Measurements from ENCODE around the gene C5orf58.

The C5orf58 gene, protein sequence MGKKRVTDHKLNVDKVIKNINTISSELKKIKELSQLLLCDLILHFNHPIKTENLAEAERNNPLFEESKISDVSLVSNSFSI

DNA sequence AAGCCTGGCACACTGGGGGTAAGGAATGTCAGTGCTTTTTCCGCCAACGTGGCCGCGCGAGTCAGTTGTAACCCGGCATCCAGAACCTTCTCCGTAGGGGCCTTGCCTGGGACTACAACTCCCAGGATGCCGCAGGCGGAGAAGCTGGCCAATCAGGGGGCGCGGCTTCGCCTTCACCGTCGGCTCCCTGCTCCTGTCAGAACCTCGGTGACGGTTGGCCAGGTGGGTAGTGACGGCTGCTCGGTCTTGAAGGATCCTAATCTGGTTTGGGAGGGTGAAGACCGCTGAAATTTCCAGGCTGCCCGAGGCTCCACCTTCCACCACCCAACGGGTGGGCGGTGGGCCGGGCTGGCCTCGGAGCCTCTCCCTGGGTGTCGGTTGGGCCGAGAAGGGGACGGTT lies at the start of gene C5orf58:
C5orf58 (plus strand) TSS at position 200 of the 400 bp plus-strand sequence. CDS start 1,992 bp downstream, outside the sequence.
- DNase-seq, result no peak

DNA sequence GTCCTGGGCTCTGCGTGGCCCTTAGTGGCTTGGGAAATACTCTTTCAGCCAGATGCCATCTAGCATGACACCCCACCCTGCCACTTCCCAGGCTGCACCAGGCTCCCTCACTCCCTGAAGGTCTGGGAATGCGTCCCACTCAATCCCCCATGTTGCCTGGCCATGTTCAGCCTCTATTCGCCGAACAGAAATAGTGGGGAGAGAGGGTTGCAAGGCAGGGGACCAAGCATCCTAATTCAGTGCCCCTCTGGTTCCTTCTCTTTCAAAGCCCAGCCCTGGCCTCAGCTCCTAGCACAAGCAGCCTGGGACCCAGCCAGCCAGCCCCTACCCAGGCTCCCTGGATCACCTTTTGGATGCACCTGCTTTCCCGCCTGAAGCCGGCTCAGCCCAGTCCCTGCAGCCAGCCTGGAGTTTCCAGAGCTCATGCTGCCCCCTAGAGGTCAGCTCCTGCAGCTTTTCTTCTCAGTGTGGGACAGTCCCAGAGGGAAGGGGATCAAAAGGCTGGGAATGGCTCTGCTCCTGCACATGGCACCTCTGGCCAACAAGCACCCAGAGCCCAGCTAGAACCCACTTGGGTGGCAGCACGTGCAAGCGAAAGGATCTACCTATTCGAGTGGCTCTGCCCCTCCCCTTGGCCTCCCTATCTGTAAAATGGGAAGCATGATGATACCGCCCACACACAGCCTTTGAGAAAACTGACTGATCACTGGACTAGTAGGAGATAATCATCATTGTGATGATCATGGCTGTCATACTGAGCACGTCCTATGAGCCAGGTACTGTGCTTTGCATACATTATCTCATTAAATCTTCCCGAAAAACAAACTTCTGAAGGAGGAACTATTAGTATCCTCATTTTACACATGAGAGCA lies 48.7 kb upstream of the C5orf58 start:
- DNase-seq, result peak; percentile 67 to 73

DNA sequence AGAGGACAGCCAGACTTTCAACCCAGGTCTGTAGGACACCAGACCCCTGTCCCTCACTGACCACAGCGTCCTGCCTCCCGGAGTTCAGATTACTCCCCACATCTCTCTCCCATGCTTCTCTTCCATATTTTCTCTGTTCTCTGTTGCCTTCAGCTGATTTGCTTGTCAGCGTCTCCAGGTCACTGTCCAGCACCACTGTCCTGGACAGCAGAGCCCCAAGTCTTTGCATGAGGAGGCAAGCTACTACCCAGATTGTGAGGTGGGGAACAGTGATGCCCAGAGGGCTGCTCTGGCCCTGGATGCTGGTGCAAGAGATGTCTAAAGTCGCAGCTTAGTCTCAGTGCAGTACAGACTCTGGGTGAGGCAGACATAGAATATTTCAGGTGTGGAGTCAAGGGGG lies 48.0 kb upstream of the C5orf58 start:
- DNase-seq, result no peak

DNA sequence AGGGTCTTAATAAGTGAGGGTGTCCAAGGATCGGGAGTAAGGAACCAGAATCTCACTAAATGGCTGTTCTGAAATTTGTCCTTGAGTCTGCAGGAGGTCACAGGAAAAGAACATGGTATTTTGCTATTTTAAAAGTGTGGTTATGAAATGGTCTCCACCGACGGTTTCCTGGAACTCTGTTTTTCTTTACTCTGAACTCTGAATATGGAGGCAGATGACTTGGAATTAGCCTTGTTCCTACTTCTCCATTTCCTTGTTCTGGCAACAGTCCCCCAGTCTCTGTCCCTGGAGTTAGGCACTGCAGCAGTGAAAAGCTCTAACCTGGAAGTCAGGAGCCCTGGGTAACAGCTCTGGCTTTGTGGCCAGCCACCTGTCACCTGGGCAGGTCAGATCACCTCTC lies 46.6 kb upstream of the C5orf58 start:
- no peak for DNase-seq

DNA sequence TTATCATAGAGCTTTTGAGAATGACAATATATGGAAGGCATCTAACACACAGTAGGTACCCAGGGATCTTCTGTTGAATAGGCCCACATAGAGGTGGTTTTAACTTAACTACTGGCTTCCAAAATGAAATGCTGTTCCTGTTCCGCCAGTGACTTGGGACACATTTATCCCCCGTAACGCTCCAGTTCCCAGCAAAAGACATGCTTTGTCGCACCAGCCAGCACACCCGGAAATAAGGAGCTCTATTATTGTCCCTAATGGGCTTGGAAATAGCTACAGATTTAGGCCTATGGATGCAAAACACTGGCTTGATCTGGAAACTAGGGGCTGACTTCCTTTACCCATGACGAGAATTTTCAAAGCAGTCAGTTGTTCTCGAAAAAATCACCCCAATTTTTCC lies 45.9 kb upstream of the C5orf58 start:
- no peak for DNase-seq

DNA sequence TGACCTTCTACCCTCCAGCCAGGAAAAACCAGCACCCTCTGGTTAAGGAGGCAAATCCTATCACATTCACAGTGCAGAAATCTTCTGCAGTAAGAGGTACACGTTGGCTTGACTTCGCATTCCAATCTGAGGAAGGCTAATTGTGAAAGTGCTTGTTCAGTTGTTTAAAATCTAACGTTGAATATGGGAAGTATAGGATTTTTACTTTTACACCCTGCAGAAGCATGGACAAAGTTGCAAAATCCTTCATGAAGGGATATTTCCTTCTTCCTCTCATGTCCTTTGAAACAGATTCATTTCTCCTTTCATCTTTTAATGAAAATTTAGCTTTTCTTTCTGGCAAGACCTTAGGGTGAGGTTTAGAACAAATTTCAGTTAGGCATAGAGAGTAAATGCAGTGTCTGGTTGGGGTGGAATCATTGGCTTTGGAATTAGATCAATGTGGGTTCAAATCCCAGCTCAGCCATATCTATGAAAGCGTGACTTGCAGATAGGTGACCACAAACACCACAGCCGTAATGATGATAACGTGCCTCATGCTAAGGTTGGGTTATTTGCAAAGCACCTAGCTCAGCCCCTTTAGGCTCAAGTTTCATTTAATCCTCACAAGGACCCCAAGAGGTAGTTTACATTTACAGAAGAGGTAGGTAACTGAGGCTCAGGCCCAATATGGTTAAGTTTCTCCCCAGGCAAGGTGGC lies 42.2 kb upstream of the C5orf58 start:
- DNase-seq, result no peak

DNA sequence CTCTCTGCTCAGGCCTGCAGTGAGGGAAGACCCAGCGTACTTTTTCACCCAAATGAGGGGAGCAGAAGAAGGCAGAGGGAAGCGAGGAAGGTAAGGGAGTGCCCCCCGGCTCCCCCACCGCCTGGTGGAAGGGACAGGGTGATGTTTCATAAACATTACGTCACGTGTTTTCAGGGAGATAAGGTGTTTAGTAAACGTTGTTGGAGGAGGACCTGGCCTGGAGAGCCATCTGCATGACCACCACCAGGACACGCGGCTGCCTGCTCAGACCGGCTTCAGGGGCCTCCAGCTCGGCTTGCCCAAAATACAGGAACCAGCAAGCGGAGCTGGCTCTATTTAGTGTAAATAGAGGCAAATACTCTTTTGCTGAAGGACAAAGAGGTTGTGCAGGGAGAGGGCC lies 40.0 kb upstream of the C5orf58 start:
- no peak for DNase-seq

DNA sequence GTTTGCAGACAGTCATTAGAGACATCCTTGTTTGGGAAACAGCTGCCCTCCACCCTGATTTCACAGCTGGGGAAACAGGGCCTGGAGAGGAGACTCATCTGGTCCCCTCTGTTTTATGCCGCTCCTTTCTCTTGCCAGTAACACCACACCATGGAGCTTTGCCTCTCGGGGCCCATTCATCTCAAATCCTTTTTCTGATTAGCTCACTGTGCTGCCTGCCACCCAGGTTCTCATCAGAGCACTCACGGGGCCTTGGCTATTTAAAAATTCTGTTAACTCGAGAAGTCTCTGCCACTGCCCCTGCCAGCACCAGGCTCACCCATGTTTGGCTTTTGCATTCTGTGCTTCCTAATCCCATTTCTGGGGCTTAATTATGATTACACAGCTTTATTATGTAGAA lies 36.8 kb upstream of the C5orf58 start:
- DNase-seq, result no peak

DNA sequence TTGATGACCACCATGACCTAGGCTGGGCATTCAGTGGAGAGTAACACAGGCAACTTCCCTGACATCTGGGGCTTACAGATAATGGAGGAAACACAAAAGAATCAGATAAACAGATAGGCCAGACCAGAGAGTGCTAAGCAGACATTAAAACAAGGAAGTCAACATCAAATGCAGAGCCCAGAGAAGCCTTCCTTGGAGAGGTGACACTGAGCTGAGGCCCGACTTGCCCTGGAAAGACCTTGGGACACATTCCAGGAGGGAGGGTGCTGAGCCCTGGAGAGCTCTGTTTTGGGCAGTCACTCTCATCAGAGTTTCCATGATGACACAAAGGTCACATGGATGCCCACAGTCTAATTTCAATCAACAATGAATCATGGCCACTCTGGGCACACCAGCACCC lies 31.9 kb upstream of the C5orf58 start:
- DNase-seq, result no peak

DNA sequence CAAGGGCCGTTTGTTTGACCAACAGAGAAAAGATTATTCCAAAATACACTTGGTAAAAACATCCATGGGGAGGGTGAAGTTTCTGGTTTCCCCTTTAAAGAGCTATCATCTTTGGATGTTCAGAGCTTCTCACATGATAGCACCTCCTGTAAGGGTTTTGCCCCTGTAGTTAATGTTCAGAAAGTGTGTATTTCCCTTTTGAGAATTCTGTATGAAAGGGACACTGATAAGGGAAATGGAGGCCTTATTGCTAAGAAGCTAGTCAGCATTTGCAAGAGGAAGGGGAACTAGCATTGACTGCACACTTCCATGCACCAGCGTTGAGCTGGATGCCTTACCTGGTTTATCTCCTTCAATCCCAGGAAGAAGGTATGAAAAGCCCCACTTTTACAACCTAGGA lies 31.5 kb upstream of the C5orf58 start:
- no peak for DNase-seq

DNA sequence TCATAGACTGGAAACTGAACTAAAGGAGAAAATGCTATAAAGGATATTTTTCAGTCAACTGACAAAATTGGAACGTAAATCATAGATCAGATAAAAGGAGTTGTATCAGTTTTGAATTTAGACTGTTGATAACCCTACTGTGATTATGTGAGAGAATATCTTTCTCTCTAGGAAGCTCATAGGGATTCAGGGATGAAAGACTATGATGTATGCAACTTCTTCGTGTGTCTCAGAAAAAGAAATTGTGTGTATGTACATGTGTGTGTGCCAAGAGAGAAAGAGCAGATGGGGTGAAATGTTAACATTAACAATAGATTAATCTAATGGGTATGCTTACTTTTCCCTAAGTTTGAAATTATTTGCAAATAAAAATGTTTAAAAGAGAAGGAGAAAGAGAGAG lies 30.7 kb upstream of the C5orf58 start:
- DNase-seq, result no peak

DNA sequence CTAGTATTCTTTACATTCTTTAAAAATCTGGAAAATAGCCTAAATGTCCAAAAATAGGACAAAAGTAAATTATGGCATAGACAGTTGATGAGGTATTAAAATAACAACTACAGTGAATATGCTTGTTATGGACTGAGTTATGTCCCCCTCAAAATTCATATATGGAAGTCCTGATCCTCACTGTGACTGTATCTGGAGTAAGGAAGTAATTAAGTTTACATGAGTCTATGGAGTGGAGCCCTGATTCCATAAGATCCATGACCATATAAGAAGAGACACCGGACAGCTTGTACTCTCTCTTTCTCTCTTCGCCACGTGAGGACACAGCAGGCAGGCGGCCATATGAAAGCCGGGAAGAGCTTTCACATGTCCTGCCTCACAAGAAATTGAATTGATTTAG lies 28.6 kb upstream of the C5orf58 start:
- no peak for DNase-seq

DNA sequence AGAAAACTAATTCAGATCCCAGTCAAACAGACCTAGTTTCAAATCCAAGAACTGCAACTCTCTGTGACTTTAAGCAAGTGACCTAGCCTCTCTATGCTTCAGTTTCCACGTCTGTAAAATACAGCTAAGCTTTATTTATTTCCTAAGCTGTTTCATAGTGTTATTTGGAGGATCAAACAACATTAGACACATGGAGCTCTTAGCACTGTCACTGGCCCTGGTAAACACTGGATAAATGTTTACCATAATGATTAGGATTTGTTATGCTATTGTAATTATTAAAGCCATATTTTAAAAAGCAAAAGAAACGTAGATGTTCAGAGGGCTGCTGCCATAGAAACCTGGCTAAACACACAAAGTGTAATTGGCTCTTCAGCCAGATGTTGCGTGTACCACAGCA lies 26.6 kb upstream of the C5orf58 start:
- DNase-seq, result no peak

DNA sequence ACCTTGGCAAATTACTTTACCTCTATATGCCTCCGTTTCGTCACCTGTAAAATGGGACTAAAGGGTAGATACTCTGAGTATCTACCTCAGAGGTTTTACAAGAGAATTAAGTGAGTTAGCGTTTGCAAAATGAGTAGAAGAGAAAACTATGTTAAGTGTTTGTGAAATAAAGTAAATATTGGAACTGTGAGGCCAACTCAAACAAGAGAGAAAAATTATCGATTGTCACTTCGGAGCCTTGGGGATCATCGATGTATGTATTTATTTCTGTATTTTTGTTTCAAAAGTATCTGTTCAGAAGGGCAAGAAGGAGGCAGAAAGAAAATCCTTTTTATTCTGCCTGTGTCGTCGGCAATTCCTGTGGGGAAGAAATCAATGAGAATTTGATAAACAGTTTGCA lies 25.8 kb upstream of the C5orf58 start:
- DNase-seq, result no peak

DNA sequence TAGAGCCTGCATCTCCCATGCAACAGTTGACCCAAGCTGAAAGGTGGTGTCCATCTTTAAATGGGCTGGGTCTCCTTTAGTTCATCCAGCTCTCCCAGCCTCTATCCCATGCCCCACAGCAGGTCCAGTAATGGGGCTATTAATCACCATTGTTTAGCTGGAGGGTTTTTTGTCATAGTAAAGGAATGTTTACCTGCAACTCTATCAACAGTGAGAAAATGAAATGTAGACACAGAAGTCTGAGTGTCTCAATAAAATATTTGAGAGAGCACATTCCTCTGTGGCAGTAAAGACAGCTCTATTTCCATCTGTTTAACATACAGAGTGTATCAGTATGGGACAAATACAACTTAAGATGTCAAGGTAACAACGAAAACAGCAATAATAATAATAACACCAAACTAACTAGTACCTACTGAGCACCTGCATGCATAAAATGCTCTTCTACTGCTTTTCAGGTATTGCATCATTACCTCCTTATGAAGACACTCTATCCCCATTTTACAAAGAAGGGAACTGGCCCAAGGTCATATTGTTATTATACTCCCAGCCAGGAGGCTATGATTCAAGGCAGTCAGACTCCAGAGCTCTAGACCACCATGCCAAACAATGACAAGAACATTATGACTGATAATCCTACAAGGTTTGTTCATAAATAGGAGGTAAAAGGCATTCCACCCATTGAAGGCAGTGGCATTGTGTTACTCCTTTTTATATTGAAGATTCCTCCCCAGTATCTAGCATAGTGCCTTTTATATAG lies 21.0 kb upstream of the C5orf58 start:
- DNase-seq, result no peak

DNA sequence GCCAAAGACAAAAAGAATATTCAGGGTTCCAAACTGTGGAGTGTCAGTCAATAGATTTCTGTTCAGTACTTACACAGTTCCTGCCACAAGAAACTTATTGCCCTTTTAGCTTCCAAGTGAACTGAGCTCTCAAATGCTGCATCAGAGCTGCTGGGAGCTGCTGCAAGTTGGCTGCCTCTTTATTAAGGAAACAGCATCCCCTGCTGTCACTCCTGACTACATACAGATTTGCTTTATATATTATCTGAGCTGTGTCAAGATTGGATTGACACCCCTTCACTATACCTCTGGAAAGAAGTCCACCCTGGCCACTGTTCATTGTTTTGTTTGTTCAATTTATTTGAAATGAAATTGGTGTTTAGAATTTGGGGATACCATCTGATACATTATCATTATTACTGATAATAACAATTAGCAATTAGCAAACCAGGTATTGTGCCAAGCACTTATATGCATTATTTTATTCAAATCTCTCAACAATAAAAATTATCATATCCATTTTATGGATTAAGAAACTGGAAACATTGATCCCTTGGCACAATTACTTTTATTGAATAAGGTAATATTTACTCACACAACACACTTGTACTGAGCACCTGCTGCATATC lies 16.4 kb upstream of the C5orf58 start:
- DNase-seq, result no peak

DNA sequence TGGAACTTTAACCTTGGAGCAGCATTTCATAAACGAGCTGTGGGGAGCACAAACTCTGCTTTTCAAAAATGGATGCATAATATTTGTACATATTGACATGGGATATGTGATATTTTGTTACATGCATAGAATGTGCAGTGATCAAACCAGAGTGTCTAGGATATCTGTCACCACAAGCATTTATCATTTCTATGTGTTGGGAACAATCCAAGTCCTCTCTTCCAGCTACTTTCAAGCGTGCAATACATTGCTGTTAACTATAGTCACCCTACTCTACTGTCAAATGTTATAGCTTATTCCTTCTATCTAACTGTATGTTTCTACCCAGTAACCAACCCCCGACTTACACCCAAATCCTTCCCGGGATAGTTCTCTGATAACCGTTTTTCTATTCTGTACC lies 15.0 kb upstream of the C5orf58 start:
- DNase-seq, result no peak

DNA sequence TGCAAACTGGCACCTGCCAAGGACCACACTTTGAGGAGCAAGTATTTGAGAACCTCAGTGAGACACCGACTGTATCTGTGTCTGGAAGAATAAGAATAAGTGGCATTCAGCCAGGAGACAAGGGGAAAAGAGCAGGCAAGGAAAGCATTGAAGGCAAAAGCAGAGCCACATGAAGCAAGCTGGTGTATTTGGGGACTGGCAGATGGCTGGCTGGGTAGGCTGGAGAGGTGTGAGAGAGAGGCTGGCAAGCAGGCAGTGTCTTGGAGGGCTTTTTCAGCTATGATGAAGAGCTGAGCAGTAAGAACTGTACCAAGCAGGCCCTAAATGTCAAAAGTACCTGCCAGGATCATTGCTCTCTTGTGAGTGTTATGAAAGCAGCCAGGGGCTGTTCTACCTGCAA lies 14.1 kb upstream of the C5orf58 start:
- no peak for DNase-seq

DNA sequence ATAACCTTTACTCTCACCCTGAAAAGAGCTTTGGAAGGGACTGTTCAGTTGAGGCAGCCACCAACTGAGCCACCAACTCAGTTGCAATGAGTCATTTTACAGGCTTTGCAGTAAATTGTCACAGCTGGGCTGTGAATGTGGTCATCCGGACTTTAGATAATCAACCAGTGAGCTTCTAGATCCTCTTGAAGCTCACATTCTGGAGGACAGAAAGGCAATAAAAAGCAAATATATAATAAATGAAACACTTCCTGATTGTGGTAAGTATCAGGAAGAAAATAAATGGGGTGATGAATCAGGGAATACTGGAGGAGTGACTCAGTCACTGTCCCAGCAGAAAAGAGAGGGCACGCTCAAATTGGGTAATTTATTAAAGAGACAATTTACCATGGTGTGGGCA lies 13.2 kb upstream of the C5orf58 start:
- no peak for DNase-seq

DNA sequence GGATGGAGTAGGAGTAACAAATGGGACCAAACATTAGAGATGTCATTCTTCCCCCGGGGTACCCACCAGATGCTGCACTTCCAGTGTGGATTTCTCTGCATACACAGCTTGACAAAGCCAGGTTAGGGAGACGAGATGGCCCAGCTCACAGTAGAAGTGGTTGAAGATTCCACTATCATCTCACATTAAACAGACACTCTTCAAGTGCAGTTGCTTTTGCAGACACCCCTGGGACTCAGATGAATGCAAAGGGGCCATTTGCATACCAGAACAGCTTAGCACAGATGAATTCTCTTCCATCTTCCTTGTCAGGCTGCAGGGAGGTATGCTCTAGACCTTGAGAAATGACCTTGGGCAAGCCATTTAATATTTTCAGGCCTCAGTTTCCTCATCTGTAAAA lies 12.6 kb upstream of the C5orf58 start:
- DNase-seq, result no peak

DNA sequence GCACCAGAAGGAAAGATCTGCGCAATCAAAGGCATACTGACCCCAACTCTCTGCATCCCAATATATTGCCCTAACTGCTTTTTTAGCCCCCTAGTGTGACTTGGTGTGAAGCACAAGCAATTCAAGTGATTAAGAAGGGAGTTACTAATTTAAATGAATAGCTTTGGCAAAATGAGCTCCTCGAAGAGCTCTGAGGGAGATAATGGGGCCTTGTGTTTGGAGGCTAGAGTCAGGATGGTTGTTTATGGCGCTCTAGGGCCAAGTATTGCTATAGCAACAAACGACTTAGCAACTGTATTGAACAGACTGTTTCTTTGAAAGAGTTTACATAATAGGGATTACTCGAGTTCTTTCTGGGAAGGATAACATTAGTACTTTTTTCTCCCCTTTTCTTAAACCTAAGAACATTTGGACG lies 11.5 kb upstream of the C5orf58 start:
- no peak for DNase-seq

DNA sequence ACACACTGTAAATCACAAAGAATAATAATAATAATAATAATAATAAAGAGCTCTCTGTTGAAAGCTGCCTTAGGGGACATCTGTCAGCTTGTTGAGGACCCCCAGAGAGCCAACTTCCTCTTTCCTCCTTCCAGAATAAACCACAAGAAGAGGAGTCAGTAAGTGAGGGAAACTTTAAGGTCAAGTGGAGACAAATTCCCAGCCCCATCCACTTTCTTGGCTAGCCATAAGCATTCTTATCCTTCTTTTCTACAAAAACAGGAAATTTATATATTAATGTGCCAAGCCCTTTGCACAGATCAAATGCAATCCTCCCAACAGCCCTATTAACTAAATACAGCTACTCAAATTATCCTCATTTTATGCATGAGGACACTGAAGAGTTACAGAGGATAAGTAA lies 9.4 kb upstream of the C5orf58 start:
- no peak for DNase-seq

DNA sequence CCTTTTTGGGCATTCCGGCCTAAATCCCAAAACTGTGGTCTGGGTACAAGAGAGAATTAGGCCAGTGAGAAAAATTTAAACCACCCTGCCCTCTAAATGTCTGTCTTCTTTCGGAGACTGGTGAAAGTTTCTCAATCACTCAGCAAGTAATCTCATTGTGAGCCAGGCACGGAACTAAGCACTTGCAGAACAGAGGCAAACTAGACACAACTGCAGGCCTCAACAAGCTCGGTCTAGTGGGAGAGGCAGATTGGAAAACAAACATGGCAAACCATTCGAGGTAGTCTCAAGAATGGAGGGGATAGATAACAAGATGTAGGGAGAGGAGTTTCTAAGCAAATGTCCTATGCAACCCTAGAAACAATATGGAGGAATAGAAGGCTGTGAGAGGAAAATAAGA lies 8.9 kb upstream of the C5orf58 start:
- DNase-seq, result no peak

Data from activated T-cell treated with anti-CD3 and anti-CD28 coated beads, Interleukin-2, amount 50 U/mL, for 48 hours (primary cell).